Neural progenitor cell (in vitro differentiated cells): ENCODE measurements around the gene DNAI2. TPM values are rescaled to one million over a fixed set of nuclear protein-coding genes. Genes with fewer than 3 reads are reported as not detected.

ENCODE experiments used
- DNase-seq: peaks from one replicate; pipeline ENCODE4 v3.0.0-alpha.2; 2016; ENCODE audit warnings: low spot score
- H2AFZ ChIP-seq: fragments of 200-600 bp; sonication (generic); replicated peaks from 2 replicates; pipeline ENCODE4 v1.6.1; 2016; ENCODE audit warnings: antibody characterized with exemption
- H3F3A ChIP-seq: fragments of 200-600 bp; sonication (generic); 2 replicates; pipeline ENCODE4 v1.6.1; 2016; ENCODE audit warnings: antibody characterized with exemption, low read depth
- H3K27ac ChIP-seq: fragments of 200-600 bp; sonication (generic); 2 replicates; pipeline ENCODE4 v1.5.1; 2016; ENCODE audit warnings: mild to moderate bottlenecking
- H3K27me3 ChIP-seq: fragments of 200-600 bp; sonication (generic); 2 replicates; pipeline ENCODE4 v1.6.1; 2016; ENCODE audit warnings: mild to moderate bottlenecking, moderate library complexity
- H3K36me3 ChIP-seq: fragments of 200-600 bp; sonication (generic); 2 replicates; pipeline ENCODE4 v1.5.1; 2016
- H3K4me1 ChIP-seq: fragments of 200-600 bp; sonication (generic); 2 replicates; pipeline ENCODE4 v1.6.1; 2016; ENCODE audit warnings: mixed run types
- H3K4me2 ChIP-seq: fragments of 200-600 bp; sonication (generic); 2 replicates; pipeline ENCODE4 v1.6.1; 2016
- H3K4me3 ChIP-seq: fragments of 200-600 bp; sonication (generic); 2 replicates; pipeline ENCODE4 v1.5.1; 2016
- H3K79me2 ChIP-seq: fragments of 200-600 bp; sonication (generic); 2 replicates; pipeline ENCODE4 v1.6.1; 2016; ENCODE audit warnings: low read depth
- H3K9ac ChIP-seq: fragments of 200-600 bp; sonication (generic); 2 replicates; pipeline ENCODE4 v1.6.1; 2016
- H3K9me3 ChIP-seq: fragments of 200-600 bp; sonication (generic); 2 replicates; pipeline ENCODE4 v1.5.1; 2016; ENCODE audit warnings: low read depth
- H4K20me1 ChIP-seq: fragments of 200-600 bp; sonication (generic); 2 replicates; pipeline ENCODE4 v1.6.1; 2016; ENCODE audit warnings: low read depth
- H3K27ac Mint-ChIP-seq: 3 replicates; pipeline ENCODE4 v1.8.0; 2021; ENCODE audit warnings: mixed read lengths
- H3K27me3 Mint-ChIP-seq: 2 replicates; pipeline ENCODE4 v1.8.0; 2022; ENCODE audit warnings: low read depth, mild to moderate bottlenecking, inconsistent platforms, moderate library complexity, mixed read lengths; ENCODE audit not compliant: insufficient read depth
- H3K36me3 Mint-ChIP-seq: 3 replicates; pipeline ENCODE4 v1.8.0; 2021; ENCODE audit warnings: mixed read lengths
- H3K4me1 Mint-ChIP-seq: 3 replicates; pipeline ENCODE4 v1.8.0; 2021; ENCODE audit warnings: mixed read lengths
- H3K4me3 Mint-ChIP-seq: 3 replicates; pipeline ENCODE4 v1.8.0; 2021; ENCODE audit warnings: mild to moderate bottlenecking, moderate library complexity, mixed read lengths
- H3K9me3 Mint-ChIP-seq: 3 replicates; pipeline ENCODE4 v1.8.0; 2020; ENCODE audit warnings: mixed read lengths
- CTCF ChIP-seq: fragments of 200-600 bp; sonication (generic); IDR thresholded peaks from 2 replicates; pipeline ENCODE4 v1.5.1; 2017; ENCODE audit warnings: antibody characterized with exemption, mild to moderate bottlenecking
- EZH2 ChIP-seq: fragments of 200-600 bp; sonication (generic); IDR thresholded peaks from 2 replicates; pipeline ENCODE4 v1.6.1; 2017; ENCODE audit warnings: antibody characterized with exemption, mild to moderate bottlenecking, moderate library complexity
- EZH2phosphoT487 ChIP-seq: fragments of 200-600 bp; sonication (generic); IDR thresholded peaks from 2 replicates; pipeline ENCODE4 v1.6.1; 2017; ENCODE audit warnings: antibody characterized with exemption
- total RNA-seq: library from RNA; depleted of rRNA; stranded (reverse); fragments of >200 nt; gene quantifications from 2 replicates; pipeline ENCODE4 v1.2.3, GENCODE V29; 2015; ENCODE audit warnings: low replicate concordance

The DNAI2 gene
- total RNA-seq, 1 donor from 2014 or later = not detected

- Histone ChIP-seq H2AFZ (no peak overlapping the region), H3K4me1 (peaks cover 31% of the 10 kb centered on the region), H3K79me2 (no peaks in the 10 kb centered on the region), H3K4me3 (no peak overlapping the region), H3K4me2 (no peak overlapping the region), H3K36me3 (no peaks in the 10 kb centered on the region), H3K27ac (no peak overlapping the region), H3F3A (peaks cover 17% of the 10 kb centered on the region), H3K9me3 (no peaks in the 10 kb centered on the region), H4K20me1 (no peaks in the 10 kb centered on the region), H3K27me3 (no peaks in the 10 kb centered on the region), H3K9ac (no peak overlapping the region)
- H3K4me3 Mint-ChIP-seq = no peak overlapping the region
- H3K9me3 Mint-ChIP-seq = no peaks in the 10 kb centered on the region
- no peak for DNase-seq
- TF ChIP-seq EZH2phosphoT487 (no peak), EZH2 (no peak), CTCF (no peak)
- H3K4me1 Mint-ChIP-seq = peaks cover 36% of the 10 kb centered on the region
- H3K27me3 Mint-ChIP-seq = peaks cover 9% of the 10 kb centered on the region
- H3K27ac Mint-ChIP-seq = no peak overlapping the region
- no peaks in the 10 kb centered on the region for H3K36me3 Mint-ChIP-seq
Observed at GRCh38 chr17:74239172-74239571, 34.9 kb upstream of the DNAI2 start.

GRCh38 chr17:74240618-74241205, 33.3 kb upstream of the DNAI2 start:
- H3K36me3 Mint-ChIP-seq = no peaks in the 10 kb centered on the region
- H3K4me1 Mint-ChIP-seq = peaks cover 38% of the 10 kb centered on the region
- Histone ChIP-seq H3K4me2 (no peak overlapping the region), H3F3A (peaks cover 27% of the 10 kb centered on the region), H2AFZ (no peak overlapping the region), H3K79me2 (no peaks in the 10 kb centered on the region), H3K4me1 (peaks cover 36% of the 10 kb centered on the region), H3K27me3 (no peaks in the 10 kb centered on the region), H3K4me3 (no peak overlapping the region), H3K36me3 (no peaks in the 10 kb centered on the region), H3K9me3 (no peaks in the 10 kb centered on the region), H3K9ac (no peak overlapping the region), H3K27ac (no peak overlapping the region), H4K20me1 (no peaks in the 10 kb centered on the region)
- H3K27ac Mint-ChIP-seq = peak overlapping the region; percentile 95
- DNase-seq = no peak
- H3K4me3 Mint-ChIP-seq = no peak overlapping the region
- no peak for TF ChIP-seq EZH2phosphoT487
- no peak for TF ChIP-seq CTCF
- TF ChIP-seq EZH2 = no peak
- H3K9me3 Mint-ChIP-seq = no peaks in the 10 kb centered on the region
- peaks cover 9% of the 10 kb centered on the region for H3K27me3 Mint-ChIP-seq

GRCh38 chr17:74241431-74241830, 32.6 kb upstream of the DNAI2 start:
- Mint-ChIP-seq H3K27ac (no peak overlapping the region), H3K4me3 (no peak overlapping the region), H3K27me3 (peaks cover 9% of the 10 kb centered on the region), H3K9me3 (no peaks in the 10 kb centered on the region), H3K36me3 (no peaks in the 10 kb centered on the region), H3K4me1 (peaks cover 40% of the 10 kb centered on the region)
- no peak overlapping the region for H2AFZ ChIP-seq
- H3K4me3 ChIP-seq = no peak overlapping the region
- no peaks in the 10 kb centered on the region for H3K27me3 ChIP-seq
- H3F3A ChIP-seq = peaks cover 27% of the 10 kb centered on the region
- no peak overlapping the region for H3K9ac ChIP-seq
- no peak overlapping the region for H3K4me2 ChIP-seq
- H3K9me3 ChIP-seq = no peaks in the 10 kb centered on the region
- DNase-seq = no peak
- no peak for TF ChIP-seq EZH2phosphoT487
- TF ChIP-seq CTCF = no peak
- TF ChIP-seq EZH2 = no peak
- H3K79me2 ChIP-seq = no peaks in the 10 kb centered on the region
- H3K4me1 ChIP-seq = peaks cover 37% of the 10 kb centered on the region
- H4K20me1 ChIP-seq = no peaks in the 10 kb centered on the region
- H3K36me3 ChIP-seq = no peaks in the 10 kb centered on the region
- no peak overlapping the region for H3K27ac ChIP-seq
